ENCODE measurements around the gene SOBP. TPM values are rescaled to one million over a fixed set of nuclear protein-coding genes. Genes with fewer than 3 reads are reported as not detected.
A peak's percentile ranks its signal among the peaks of the same experiment; 100 is the strongest.

SOBP gene
- total RNA-seq, 1 donor from 2014 or later: 16.4 TPM

DNA sequence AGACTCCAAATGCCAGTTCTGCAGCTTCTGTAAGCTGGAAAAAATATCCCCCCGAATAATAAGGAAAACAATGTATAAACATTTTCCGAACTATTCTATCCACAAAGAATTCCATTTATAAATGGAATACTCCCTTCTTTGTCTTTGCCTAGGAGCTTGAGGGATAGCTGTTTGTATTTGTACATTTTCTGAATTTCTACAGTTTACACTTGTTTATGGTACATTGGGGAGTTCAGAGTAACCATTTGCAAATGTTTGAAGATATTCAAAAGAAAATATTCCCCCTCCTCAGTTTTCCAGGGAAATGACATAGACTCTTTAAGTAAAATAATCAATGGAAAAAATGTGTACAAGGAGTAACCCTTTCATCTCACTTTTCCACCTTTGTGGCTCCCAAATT, 149.6 kb downstream of the SOBP start:
- no peak for ATAC-seq
- no peak for DNase-seq (ENCODE audit: missing footprints)
- intact Hi-C loops (cut with DNase I): no loop called here

DNA sequence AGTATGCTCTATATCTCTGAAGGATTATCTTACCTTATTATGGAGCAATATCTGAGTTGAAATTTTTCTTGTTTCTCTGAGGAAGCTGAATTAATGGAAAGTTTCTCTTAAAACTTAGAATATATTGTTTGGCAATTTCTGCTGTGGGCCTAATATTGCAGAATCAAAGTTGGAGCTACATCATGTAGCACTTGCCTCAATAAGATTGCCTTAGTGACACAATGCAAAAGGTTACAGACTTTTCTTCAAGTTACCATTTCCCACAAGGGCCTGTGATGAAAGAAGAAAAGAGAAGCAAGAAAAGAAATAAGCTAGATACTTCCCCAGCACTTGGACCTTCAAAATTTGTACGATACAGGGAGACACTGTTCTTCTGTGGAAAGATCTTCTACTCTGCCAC, 151.2 kb downstream of the SOBP start:
- ATAC-seq: no peak
- DNase-seq (ENCODE audit: missing footprints): no peak
- intact Hi-C loops (cut with DNase I): loop anchor here (5.0 kb wide), 1 partner anchor 34 kb away; no protein-coding TSS in a partner anchor

DNA sequence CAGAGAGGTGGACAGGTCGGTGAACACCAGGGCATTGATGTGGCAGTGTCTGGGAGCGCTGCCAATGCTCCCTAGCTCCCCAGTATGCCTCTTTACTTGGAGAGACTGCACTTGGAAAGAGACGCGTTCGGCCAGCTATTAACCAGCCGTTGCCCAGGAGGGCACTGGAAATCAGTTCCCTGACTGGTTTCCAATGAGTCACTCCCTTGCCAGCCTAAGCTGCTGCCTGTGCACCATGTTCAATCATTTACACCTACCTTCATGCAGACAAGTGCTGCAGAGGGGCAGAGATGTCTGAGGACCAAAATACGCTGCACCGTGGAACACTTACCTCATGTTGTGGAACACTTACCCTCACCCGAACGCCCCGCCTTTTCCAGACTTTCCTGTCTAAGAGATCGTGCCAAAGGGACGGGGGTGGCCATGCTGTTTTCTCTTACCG, 151.6 kb downstream of the SOBP start:
- ATAC-seq (peak; percentile 84), DNase-seq (ENCODE audit: missing footprints) (peak; percentile 78)
- intact Hi-C loops (cut with DNase I): loop anchor here (5.0 kb wide), 1 partner anchor 34 kb away; no protein-coding TSS in a partner anchor

DNA sequence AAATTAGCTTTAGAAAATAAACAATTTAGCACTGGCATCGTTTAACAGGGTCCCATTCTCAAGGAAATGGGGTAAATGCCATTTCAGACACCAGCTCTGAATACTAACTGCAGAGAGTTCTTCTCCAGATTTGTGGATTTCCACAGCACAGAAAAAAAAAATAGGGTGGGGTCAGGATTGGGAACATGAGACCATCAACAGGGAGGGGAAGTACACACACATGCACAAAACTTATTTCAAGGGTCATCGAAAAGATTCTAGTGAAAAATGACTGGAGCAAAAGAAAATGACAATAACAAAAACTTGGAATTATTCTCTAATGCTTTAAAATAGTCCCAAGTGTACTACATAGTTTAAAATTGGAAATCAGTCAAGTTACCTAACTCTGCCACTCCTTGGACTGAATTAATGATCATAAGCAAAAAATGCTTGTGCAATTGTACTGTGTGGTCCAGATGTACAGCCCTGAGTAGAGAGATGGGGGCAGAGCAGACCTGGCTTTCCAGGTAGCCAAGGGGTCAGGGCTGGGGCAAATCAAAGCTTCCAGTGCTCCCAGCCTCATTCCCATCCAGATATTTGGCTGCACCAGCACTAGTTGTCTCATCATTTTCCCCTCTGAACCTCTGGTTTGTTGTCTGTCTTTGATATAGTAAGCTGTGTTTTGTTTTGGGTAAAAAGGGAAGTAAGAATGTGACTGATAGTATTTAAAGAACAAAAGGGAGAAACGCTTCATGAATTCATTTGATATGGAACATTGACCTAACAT, 152.4 kb downstream of the SOBP start:
- intact Hi-C loops (cut with DNase I): loop anchor here (5.0 kb wide), 1 partner anchor 35 kb away; no protein-coding TSS in a partner anchor
- no peak for ATAC-seq

DNA sequence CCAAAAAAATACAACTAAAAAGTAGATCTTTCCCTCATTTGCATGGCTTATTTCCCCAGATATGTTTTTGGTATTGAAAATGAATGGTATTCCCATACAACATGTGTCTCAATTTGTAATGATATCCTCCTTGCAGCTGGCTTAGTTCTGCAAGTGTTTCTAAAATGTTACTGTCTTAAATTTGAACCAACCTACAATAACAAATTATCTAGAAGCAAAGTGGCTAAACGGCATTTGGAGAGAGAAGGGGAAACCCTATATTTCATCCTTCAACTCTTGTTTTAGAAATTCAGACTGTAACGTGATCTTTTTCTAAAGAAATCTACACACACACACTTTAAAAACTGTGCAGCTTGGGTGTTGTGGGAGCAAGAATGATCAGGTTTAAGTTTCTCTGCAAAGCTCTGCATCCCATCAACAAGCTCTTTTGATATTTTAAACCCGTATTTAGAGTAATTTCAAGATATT, 153.0 kb downstream of the SOBP start:
- ATAC-seq (no peak), DNase-seq (ENCODE audit: missing footprints) (no peak)
- intact Hi-C loops (cut with DNase I): loop anchor here (5.0 kb wide), 1 partner anchor 36 kb away; no protein-coding TSS in a partner anchor

More for the DNA sequence above, 152.4 kb downstream of the SOBP start:
- DNase-seq (ENCODE audit: missing footprints): no peak

DNA sequence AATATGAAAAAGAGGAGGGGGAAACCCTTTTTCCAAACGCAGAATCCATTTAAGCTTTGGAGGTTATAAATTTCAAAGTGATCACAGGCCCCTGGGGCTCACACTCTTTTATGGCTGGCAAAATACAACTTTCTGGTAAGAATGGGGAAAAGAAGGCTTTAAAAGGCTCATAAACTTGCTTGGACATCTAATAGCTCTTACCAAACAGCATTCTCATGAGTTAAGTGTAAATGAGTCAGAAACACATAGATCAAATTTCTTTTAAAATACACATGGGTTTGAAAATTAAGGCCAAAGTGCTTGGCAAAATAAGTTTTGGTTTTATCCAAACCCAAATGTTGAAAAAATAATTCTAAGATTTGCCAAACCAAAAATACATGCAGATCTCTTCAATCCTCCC, 154.6 kb downstream of the SOBP start:
- intact Hi-C loops (cut with DNase I): loop anchor here (5.0 kb wide), 1 partner anchor 37 kb away; no protein-coding TSS in a partner anchor
- DNase-seq (ENCODE audit: missing footprints): no peak
- no peak for ATAC-seq

DNA sequence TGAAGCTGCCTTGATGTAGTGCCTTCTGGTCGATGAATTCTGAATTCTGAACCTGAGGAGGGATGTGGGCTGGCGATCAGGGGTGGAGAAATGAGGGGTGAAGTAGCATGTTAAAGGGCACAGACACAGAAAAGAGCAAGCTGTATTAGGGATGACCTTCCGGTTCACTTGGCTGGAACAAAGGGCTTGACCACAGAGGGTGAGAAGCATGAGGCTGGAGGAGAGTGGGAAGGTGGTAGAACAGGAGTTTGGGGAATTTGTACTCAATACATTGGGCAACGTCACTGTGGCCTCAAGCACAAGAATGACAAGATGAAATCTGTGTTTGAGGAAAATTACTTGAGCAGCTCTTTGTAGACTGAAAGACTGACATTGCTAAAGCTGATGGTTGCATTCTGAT, 155.8 kb downstream of the SOBP start:
- ATAC-seq (no peak), DNase-seq (ENCODE audit: missing footprints) (no peak)
- intact Hi-C loops (cut with DNase I): no loop called here

DNA sequence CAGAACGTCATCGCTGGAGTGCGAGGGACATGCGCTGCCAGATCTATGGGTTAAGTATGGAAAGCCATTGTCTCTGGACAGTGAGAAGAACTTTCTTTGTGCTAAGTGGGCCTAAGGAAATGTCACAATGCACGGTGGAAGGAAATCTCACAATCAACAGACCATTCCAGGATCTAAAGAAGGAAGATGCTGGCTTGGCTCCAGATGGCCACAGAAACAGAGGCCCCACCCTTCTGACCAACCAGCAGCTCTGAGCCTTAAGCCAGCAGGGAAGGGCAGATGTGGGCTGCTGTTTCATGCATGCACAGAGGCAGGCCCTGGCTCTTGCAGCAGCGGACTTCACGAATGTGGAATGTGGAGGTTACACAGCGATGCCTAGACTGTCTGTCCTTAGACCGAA, 156.3 kb downstream of the SOBP start:
- intact Hi-C loops (cut with DNase I): no loop called here
- DNase-seq (ENCODE audit: missing footprints) (no peak), ATAC-seq (peak; percentile 81)

DNA sequence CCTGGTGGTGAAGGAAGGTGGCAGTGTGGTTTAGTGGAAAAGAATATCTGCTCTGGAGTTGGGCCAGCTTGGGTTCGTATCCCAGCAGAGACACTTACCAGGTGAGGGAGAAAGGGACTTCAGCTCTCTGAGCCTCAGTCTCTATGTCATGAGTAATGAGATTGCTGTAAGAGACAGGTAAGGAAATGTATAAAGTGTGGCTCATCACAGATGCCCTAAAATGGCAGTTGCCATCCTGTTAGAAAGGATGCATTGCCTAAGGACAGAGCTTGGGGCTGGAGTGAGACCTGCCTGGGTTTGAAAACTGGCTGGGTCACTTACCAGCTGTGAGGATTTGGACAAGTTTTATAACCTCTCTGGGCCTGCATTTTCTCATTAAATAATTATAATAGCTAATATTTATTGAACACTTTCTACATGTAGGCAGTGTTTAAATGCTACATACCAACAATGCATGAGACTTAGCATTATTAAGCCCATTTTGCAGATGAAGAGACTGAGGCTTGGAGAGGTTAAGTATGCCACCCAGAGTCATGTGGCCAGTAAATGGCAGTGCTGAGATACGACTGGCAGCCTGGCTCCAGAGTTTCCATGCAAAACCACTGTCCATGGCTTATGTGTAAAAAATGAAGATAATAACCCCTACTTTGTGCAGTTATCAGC, 157.0 kb downstream of the SOBP start:
- DNase-seq (ENCODE audit: missing footprints) (no peak), ATAC-seq (no peak)
- intact Hi-C loops (cut with DNase I): no loop called here

DNA sequence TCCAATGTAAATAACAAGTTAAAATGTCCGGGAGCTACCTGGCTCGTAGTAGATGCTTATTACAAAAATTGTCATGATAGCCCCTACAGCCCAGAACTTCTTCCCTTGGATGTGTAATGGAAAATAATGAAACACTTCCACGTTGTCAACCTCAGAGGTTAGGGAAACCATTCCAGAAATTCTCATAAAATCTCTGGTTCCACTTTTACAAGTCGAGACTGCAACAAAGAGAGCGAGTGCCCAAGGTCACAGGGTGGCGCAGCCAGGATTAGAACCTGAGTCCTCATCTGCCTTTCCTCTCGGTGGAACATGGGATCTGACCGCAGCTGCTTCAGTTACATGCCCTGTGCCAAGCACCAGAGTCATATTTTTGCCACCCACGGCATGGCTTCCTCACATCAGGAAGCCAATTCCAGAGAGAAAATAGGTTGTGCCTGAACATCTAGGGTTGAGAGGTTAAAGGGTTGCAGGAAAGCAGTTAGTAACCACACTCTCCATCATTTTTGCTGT, 157.6 kb downstream of the SOBP start:
- ATAC-seq (no peak), DNase-seq (ENCODE audit: missing footprints) (no peak)
- intact Hi-C loops (cut with DNase I): no loop called here

DNA sequence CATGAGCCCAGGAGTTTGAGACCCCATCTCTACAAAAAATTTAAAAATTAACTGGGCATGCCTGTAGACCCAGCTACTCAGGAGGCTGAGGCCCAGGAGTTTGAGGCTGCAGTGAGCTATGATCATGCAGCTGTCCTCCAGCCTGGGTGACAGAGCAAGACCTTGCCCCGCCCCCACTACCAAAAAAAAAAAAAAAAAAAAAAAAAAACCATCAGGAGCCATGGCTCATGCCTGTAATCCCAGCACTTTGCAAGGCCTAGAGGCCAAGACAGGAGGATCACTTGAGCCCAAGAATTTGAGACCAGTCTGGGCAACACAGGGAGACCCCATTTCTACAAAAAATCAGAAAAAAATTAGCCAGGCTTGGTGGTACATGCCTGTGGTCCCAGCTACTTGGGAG, 159.1 kb downstream of the SOBP start:
- intact Hi-C loops (cut with DNase I): no loop called here

DNA sequence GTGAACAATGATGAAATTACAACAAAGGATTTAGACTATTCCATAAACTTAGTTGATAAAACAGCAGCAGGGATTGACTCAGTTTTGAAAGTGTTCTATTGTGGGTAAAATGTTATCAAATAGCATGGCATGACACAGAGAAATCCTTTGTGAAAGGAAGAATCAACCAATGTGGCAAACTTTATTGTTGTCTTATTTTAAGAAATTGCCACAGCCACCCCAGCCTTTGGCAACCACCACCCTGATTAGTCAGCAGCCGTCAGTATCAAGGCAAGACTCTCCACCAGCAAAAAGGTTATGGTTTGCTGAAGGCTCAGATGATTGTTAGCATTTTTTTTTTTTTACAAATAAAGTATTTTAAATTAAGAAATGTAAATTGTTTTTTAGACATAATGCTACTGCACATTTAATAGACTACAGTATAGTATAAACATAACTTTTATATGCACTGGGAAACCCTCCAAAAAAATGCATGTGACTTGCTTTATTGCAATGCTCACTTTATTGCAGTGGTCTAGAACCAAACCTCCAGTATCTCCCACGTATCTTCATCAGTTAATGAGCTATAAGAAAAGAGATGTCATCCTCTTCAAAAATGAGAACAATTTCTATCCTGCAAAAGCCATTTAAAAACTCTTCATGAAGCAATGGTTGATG, 162.7 kb downstream of the SOBP start:
- intact Hi-C loops (cut with DNase I): no loop called here
- ATAC-seq (no peak), DNase-seq (ENCODE audit: missing footprints) (no peak)

More for the DNA sequence above, 159.1 kb downstream of the SOBP start:
- DNase-seq (ENCODE audit: missing footprints) (no peak), ATAC-seq (no peak)

DNA sequence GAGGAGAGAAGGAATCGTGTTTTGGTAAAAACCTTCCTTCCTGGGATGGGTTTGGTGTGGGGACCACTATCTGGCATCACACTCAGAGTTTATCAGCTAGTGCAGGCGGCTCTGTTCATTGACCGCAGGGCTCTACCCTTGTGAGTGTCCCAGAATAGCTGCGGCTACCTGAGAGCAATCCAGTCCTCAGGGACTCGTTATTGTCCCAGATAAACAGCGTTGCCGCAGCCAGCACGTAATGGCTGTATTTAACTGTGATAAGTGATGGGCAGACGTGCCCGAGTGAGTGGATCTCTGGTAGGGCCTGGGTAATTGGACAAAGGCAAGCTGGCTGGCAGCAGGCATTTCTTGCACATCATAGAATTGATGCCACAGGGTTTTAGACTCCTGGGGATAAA, 163.3 kb downstream of the SOBP start:
- DNase-seq (ENCODE audit: missing footprints): peak; percentile 76
- peak; percentile 84 for ATAC-seq
- intact Hi-C loops (cut with DNase I): no loop called here

DNA sequence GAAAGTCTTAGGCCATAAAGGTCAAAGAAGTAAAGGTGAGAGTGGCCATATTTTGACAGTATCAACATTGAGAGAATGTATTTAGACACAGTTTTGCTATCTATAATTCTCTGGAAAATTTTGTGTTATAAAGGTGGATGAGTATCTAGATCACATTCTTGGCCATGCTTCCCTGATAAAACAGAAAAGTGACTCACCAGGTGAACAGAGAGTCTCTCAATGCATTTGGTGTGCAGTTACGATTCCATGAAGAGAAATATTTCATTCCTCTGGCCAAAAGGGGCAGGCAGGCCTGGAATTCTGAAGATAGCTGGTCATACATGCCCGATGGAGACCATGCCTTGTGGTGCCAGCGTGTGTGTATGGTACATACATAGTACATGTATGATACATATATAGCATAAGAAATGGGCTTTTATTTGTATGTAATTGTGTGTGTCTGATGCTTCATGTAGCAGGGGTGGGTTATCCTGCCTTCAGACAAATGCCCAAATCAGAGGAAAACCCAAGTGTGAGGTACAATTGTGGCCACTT, 164.0 kb downstream of the SOBP start:
- no peak for DNase-seq (ENCODE audit: missing footprints)
- intact Hi-C loops (cut with DNase I): no loop called here
- no peak for ATAC-seq

DNA sequence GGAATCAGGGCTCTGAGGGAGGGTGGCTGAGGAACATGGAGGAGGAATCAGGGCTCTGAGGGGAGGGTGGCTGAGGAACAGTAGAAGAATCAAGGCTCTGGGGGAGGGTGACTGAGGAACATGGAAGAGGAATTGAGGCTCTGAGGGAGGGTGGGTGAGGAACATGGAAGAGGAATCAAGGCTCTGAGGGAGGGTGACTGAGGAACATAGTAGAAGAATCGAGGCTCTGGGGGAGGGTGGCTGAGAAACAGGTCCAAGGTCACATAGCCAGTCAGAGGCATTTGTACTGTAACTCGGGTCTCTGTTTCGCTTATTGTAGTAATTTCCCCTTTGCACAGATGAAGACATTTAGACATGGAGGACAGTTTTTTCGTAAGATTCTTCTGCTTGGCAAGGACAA, 164.8 kb downstream of the SOBP start:
- ATAC-seq (no peak), DNase-seq (ENCODE audit: missing footprints) (no peak)
- intact Hi-C loops (cut with DNase I): loop anchor here (5.0 kb wide), 1 partner anchor 162 kb away; the partner anchor contains the start of gene SOBP

DNA sequence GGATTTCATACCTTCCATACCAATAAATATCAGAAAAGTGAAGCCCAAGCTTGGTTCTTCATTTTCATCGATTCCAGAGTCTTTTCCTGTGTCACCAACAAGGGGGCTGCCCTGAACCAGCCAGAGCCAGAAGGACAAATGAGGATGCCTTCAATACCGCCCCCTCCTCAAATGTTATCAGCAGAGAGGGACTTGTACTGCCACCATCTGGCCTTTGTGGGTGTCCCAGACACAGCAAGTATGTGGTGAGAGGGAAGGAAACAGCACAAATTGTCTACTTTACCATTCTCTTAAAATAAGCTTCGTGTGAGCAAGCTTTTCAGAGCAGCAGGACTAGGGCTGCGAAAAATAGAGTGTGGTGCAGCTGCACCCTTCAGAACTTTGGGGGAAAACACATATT, 165.3 kb downstream of the SOBP start:
- ATAC-seq (no peak), DNase-seq (ENCODE audit: missing footprints) (no peak)
- intact Hi-C loops (cut with DNase I): loop anchor here (5.0 kb wide), 1 partner anchor 163 kb away; the partner anchor contains the start of gene SOBP

DNA sequence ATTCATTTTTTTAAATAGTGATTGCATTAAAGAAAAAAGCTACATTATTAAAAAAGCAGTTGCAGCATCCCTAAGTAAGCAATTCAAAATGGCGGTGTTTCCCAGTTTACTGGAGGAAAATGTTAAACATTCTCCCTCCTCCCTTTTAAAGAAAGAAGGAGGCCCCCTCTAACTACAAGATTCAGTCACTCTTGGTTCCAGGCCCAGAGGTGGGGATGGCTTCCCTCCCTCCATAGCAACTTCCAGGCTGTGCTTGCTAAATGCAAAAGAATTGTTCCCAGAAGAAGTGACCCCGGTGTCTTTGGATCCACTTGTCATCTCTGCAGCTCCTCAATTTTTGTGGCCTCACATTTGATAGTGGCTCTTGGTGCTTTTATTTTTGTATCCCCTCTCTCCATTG, 165.9 kb downstream of the SOBP start:
- no peak for ATAC-seq
- no peak for DNase-seq (ENCODE audit: missing footprints)
- intact Hi-C loops (cut with DNase I): loop anchor here (5.0 kb wide), 1 partner anchor 164 kb away; the partner anchor contains the start of gene SOBP

DNA sequence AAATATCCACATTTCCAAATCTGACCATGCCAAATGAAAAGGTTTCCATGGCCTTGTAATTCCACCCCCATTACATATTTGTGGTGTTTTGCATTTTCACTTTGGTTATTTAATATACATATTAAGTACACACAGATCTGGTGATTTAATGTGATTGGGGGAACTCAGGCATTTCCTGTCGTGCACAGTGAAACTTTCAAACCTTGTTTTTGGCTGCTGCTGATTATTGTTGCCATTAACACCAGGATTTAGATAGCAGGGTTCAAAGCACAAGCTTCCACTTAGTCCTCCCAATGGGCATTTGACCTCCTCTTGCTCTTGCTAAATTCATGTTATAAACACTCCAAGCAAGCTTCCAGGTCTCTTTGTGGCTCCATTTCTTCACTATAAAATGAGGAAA, 166.5 kb downstream of the SOBP start:
- intact Hi-C loops (cut with DNase I): loop anchor here (5.0 kb wide), 1 partner anchor 164 kb away; the partner anchor contains the start of gene SOBP
- ATAC-seq (no peak), DNase-seq (ENCODE audit: missing footprints) (no peak)

DNA sequence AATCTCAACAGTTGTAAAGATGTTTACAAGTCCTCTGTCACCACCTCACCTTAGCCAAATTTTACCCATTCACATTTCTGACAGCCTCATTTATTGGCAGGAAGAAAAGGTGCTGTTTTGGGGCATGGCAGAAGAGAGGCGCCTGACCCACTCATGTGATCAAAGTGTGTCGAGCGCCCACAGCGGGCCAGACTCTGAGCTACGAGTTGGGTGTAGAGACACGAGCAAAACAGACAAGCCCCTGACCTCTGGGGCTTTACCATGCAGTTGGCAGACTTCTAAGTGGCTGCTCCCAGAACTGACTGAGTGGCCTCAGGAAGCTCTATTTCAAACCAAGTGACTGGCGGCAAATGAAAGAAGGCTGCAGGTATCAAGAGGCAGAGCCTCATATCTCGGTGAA, 167.0 kb downstream of the SOBP start:
- intact Hi-C loops (cut with DNase I): loop anchor here (5.0 kb wide), 1 partner anchor 165 kb away; the partner anchor contains the start of gene SOBP
- DNase-seq (ENCODE audit: missing footprints) (no peak), ATAC-seq (peak; percentile 66)
